ENCODE results near the gene RHBDF1. TPM values are rescaled to one million over a fixed set of nuclear protein-coding genes. Genes with fewer than 3 reads are reported as not detected.
"Not testable (repeated sequence)": the region's sequence is repeated elsewhere in the genome, so short reads cannot be mapped to it uniquely, and the experiment has no call there.

Gene RHBDF1
- total RNA-seq, 1 donor from 2014 or later = 27.3 TPM

DNA sequence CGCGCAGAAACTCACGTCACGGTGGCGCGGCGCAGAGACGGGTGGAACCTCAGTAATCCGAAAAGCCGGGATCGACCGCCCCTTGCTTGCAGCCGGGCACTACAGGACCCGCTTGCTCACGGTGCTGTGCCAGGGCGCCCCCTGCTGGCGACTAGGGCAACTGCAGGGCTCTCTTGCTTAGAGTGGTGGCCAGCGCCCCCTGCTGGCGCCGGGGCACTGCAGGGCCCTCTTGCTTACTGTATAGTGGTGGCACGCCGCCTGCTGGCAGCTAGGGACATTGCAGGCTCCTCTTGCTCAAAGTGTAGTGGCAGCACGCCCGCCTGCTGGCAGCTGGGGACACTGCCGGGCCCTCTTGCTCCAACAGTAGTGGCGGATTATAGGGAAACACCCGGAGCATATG lies 61.7 kb downstream of the RHBDF1 start:
- not testable (repeated sequence) for H3K9me3 Mint-ChIP-seq; H3K36me3 Mint-ChIP-seq; H3K27me3 Mint-ChIP-seq; H3K4me1 Mint-ChIP-seq (ENCODE audit: unreplicated experiment); H3K27ac Mint-ChIP-seq
- peak overlapping the region; percentile 41 for H3K4me3 Mint-ChIP-seq
- DNase-seq (ENCODE audit: extremely low spot score, unreplicated experiment) = peak; percentile 79
- TF ChIP-seq, protein P1, sequence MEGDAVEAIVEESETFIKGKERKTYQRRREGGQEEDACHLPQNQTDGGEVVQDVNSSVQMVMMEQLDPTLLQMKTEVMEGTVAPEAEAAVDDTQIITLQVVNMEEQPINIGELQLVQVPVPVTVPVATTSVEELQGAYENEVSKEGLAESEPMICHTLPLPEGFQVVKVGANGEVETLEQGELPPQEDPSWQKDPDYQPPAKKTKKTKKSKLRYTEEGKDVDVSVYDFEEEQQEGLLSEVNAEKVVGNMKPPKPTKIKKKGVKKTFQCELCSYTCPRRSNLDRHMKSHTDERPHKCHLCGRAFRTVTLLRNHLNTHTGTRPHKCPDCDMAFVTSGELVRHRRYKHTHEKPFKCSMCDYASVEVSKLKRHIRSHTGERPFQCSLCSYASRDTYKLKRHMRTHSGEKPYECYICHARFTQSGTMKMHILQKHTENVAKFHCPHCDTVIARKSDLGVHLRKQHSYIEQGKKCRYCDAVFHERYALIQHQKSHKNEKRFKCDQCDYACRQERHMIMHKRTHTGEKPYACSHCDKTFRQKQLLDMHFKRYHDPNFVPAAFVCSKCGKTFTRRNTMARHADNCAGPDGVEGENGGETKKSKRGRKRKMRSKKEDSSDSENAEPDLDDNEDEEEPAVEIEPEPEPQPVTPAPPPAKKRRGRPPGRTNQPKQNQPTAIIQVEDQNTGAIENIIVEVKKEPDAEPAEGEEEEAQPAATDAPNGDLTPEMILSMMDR (conservative IDR thresholded peaks at IDR 0.05) = peak; percentile 51

GRCh38 chr16:9903-10665 lies 62.3 kb downstream of the RHBDF1 start:
- Mint-ChIP-seq H3K27me3 (no peaks in the 10 kb centered on the region), H3K27ac (no peak overlapping the region), H3K9me3 (no peaks in the 10 kb centered on the region), H3K4me1 (ENCODE audit: unreplicated experiment) (no peaks in the 10 kb centered on the region), H3K36me3 (no peaks in the 10 kb centered on the region), H3K4me3 (peak overlapping the region; percentile 54)
- no peak for DNase-seq (ENCODE audit: extremely low spot score, unreplicated experiment)
- TF ChIP-seq, protein P1 (conservative IDR thresholded peaks at IDR 0.05) = no peak

Small RNAs within 50 kb of the gene (microRNA-seq; reads per million reads assigned to microRNA genes)
- not detected for gene MIR6859-4

Other genes starting within 250 kb of the RHBDF1 start
- gene POLR3K, start 19.0 kb downstream of the RHBDF1 start, total RNA-seq (ENCODE audit: low replicate concordance) = 12.6 and 17.6 TPM in 2 replicates
- gene SNRNP25, start 18.8 kb downstream of the RHBDF1 start, total RNA-seq (ENCODE audit: low replicate concordance) = 38.5 and 48.7 TPM in 2 replicates
- gene MPG, start 5.6 kb upstream of the RHBDF1 start, total RNA-seq (ENCODE audit: low replicate concordance) = 38.0 and 40.0 TPM in 2 replicates
- 37.9 and 38.7 TPM in 2 replicates for gene NPRL3, start 66.0 kb upstream of the RHBDF1 start, total RNA-seq (ENCODE audit: low replicate concordance)
- not detected in 2 replicates for gene HBZ, start 80.0 kb upstream of the RHBDF1 start, total RNA-seq (ENCODE audit: low replicate concordance)
- not detected in 2 replicates for gene HBM, start 93.3 kb upstream of the RHBDF1 start, total RNA-seq (ENCODE audit: low replicate concordance)
- gene HBA2, start 100.2 kb upstream of the RHBDF1 start, total RNA-seq (ENCODE audit: low replicate concordance) = not detected in 2 replicates
- gene HBA1, start 104.0 kb upstream of the RHBDF1 start, total RNA-seq (ENCODE audit: low replicate concordance) = not detected in 2 replicates
- 1.1 and 1.5 TPM in 2 replicates for gene HBQ1, start 107.8 kb upstream of the RHBDF1 start, total RNA-seq (ENCODE audit: low replicate concordance)
- gene LUC7L, start 156.8 kb upstream of the RHBDF1 start, total RNA-seq (ENCODE audit: low replicate concordance) = 95.3 and 154 TPM in 2 replicates
- gene FAM234A, start 162.2 kb upstream of the RHBDF1 start, total RNA-seq (ENCODE audit: low replicate concordance) = 125 and 143 TPM in 2 replicates
- gene RGS11, start 203.3 kb upstream of the RHBDF1 start, total RNA-seq (ENCODE audit: low replicate concordance) = 6.6 and 8.8 TPM in 2 replicates
- 2.5 and 5.0 TPM in 2 replicates for gene ARHGDIG, start 208.0 kb upstream of the RHBDF1 start, total RNA-seq (ENCODE audit: low replicate concordance)
- gene PDIA2, start 210.5 kb upstream of the RHBDF1 start, total RNA-seq (ENCODE audit: low replicate concordance) = 1.0 and 1.6 TPM in 2 replicates

Measured in type B pancreatic cell (in vitro differentiated cells).